Kidney epithelial cell (primary cell): ENCODE measurements around the gene AGBL4. TPM values are rescaled to one million over a fixed set of nuclear protein-coding genes. Genes with fewer than 3 reads are reported as not detected.

ENCODE experiments used
- DNase-seq: peaks from one replicate; pipeline ENCODE4 v3.0.0-alpha.2; 2010; ENCODE audit warnings: low read depth
- H3K27me3 ChIP-seq: 2 replicates; pipeline ENCODE4 v1.6.0; 2011; ENCODE audit warnings: low read length; ENCODE audit not compliant: control insufficient read depth, insufficient read depth
- H3K36me3 ChIP-seq: 2 replicates; pipeline ENCODE4 v1.5.1; 2011; ENCODE audit warnings: low read length; ENCODE audit not compliant: control insufficient read depth, insufficient read depth
- H3K4me3 ChIP-seq: 2 replicates; pipeline ENCODE4 v1.5.1; 2011; ENCODE audit warnings: low read depth, mild to moderate bottlenecking, control low read depth, low read length
- total RNA-seq: library from RNA; depleted of rRNA; stranded (reverse); fragments of >200 nt; gene quantifications from 2 replicates; pipeline ENCODE4 v1.2.3, GENCODE V29; 2015
- TF ChIP-seq, protein P1 (sequence below): IDR thresholded peaks from 2 replicates; pipeline ENCODE4 v1.5.1; 2011; ENCODE audit warnings: mild to moderate bottlenecking, moderate library complexity, low read length, control low read depth, inconsistent platforms; ENCODE audit not compliant: insufficient read depth, poor library complexity, severe bottlenecking

The AGBL4 gene
- total RNA-seq, 1 donor from 2014 or later, result not detected

DNA sequence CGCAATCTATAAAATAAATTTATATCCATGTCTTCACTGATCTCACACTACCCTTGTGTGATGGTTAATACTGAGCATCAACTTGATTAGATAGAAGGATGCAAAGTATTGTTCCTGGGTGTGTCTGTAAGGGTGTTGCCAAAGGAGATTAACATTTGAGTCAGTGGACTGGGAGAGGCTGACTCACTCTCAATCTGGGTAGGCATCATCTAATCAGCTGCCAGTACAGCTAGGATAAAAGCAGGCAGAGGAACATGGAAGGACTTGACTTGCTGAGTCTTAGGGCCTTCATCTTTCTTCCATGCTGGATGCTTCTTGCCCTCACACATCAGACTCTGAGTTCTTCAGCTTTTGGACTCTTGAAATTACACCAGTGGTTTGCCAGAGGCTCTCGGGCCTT is 615.4 kb downstream of the AGBL4 start:
- H3K36me3 ChIP-seq, result no peaks in the 10 kb centered on the region
- TF ChIP-seq, protein P1, sequence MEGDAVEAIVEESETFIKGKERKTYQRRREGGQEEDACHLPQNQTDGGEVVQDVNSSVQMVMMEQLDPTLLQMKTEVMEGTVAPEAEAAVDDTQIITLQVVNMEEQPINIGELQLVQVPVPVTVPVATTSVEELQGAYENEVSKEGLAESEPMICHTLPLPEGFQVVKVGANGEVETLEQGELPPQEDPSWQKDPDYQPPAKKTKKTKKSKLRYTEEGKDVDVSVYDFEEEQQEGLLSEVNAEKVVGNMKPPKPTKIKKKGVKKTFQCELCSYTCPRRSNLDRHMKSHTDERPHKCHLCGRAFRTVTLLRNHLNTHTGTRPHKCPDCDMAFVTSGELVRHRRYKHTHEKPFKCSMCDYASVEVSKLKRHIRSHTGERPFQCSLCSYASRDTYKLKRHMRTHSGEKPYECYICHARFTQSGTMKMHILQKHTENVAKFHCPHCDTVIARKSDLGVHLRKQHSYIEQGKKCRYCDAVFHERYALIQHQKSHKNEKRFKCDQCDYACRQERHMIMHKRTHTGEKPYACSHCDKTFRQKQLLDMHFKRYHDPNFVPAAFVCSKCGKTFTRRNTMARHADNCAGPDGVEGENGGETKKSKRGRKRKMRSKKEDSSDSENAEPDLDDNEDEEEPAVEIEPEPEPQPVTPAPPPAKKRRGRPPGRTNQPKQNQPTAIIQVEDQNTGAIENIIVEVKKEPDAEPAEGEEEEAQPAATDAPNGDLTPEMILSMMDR, result no peak
- no peaks in the 10 kb centered on the region for H3K27me3 ChIP-seq
- DNase-seq, result no peak
- no peak overlapping the region for H3K4me3 ChIP-seq

DNA sequence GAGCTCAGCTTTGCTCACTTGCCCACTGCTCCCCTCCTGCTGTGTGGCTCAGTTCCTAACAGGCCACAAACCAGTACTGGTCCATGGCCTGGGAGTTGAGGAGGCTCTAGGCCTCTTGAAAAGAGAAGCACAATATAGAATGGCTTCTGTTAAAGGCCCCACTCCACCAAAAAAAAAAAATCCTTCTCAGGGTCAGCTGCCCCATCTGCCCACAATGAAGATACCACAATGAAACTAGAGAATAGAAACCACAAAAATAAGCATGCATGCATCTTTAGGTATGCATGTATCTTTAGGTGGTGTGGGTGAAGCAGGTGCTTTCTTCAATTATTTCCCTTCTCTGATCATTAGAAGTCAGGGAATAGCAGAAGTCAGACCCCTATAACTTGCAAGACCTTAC is 626.7 kb downstream of the AGBL4 start:
- Histone ChIP-seq H3K36me3 (no peaks in the 10 kb centered on the region), H3K27me3 (no peaks in the 10 kb centered on the region), H3K4me3 (no peak overlapping the region)
- DNase-seq, result no peak
- TF ChIP-seq, protein P1, result no peak

GRCh38 chr1:49394200-49394599 is 629.6 kb downstream of the AGBL4 start:
- no peak overlapping the region for H3K4me3 ChIP-seq
- TF ChIP-seq, protein P1, result no peak
- DNase-seq, result no peak
- no peaks in the 10 kb centered on the region for H3K36me3 ChIP-seq
- no peaks in the 10 kb centered on the region for H3K27me3 ChIP-seq

- TF ChIP-seq, protein P1, result no peak
- no peak overlapping the region for H3K4me3 ChIP-seq
- no peak for DNase-seq
- H3K36me3 ChIP-seq, result no peaks in the 10 kb centered on the region
- no peaks in the 10 kb centered on the region for H3K27me3 ChIP-seq
These were observed 634.1 kb downstream of the AGBL4 start for GRCh38 chr1:49389699-49390098.

DNA sequence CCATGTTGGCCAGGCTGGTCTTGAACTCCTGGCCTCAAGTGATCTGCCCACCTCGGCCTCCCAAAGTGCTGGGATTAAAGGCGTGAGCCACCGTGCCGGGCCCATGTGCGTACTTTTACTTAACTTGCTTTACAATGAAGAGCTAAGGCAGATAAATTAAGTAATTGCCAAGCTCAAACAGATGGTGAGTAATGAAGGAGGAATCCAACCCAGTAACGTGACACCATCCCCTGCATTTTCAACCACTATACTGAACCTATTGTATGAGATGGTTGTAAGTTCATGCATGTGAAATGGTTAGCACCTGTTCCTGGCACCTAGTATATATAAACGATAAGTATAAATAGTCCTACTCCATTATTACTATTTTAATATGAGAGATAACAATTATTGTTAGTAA is 659.1 kb downstream of the AGBL4 start:
- TF ChIP-seq, protein P1, result no peak
- Histone ChIP-seq H3K27me3 (no peaks in the 10 kb centered on the region), H3K36me3 (no peaks in the 10 kb centered on the region), H3K4me3 (no peak overlapping the region)
- peak; percentile 28 for DNase-seq

GRCh38 chr1:49363628-49364027 is 660.1 kb downstream of the AGBL4 start:
- no peak overlapping the region for H3K4me3 ChIP-seq
- no peaks in the 10 kb centered on the region for H3K27me3 ChIP-seq
- no peak for DNase-seq
- no peaks in the 10 kb centered on the region for H3K36me3 ChIP-seq
- TF ChIP-seq, protein P1, result no peak
